ENCODE results near the gene DUSP2.

DUSP2 gene

GRCh38 chr2:96116424-96116878, 28.8 kb downstream of the DUSP2 start, which contains the start of gene ADRA2B:
TSS of gene ADRA2B (minus strand) at chr2:96116571. CDS start at chr2:96116149, 422 bp downstream.
- H3K27me3 ChIP-seq (ENCODE audit: insufficient read depth, low read length): peaks cover 5% of the 10 kb centered on the region; the same call in 1 of the 2 replicates

DNA sequence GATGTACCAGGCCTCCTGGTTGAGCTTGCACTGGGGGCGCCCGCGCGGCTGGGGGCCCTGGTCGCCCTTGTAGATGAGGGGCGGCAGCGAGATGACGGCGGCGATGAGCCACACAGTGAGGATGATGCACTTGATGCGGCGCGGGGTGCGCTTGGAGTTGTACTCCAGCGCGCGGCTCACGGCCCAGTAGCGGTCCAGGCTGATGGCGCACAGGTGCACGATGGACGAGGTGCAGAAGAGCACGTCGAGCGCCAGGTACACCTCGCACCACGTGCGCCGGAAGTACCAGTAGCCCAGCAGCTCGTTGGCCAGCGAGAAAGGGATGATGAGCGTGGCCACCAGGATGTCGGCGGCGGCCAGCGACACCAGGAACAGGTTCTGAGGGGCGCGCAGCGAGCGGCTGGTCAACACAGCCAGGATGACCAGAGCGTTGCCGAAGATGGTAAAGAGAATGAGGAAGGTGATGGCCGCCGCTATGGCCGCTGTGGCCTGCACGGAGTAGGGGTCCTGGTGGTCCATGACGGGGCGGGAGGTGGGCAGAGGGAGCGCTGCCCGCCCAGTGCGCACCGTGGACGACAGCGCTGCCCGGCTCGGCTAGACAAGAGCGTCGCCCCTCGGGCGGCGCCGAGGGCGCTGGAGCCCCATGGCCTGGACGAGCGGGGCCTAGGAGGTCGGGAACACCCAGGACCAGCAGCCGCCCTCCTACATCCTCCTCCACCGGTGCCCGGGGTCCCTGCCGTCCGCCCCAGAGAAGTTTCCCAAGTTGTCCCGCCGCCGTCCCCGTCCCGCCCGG, 29.4 kb downstream of the DUSP2 start:
- Histone ChIP-seq H3K79me2 (ENCODE audit: insufficient read depth, low read length) (no peaks in the 10 kb centered on the region), H3F3A (ENCODE audit: insufficient read depth, low read length) (no peaks in the 10 kb centered on the region), H3K36me3 (ENCODE audit: insufficient read depth, low read length) (no peaks in the 10 kb centered on the region), H2AFZ (ENCODE audit: low read length) (no peak overlapping the region), H4K20me1 (ENCODE audit: insufficient read depth, low read length) (no peaks in the 10 kb centered on the region), H3K9ac (ENCODE audit: low read length) (no peak overlapping the region), H3K9me2 (ENCODE audit: low read depth, low read length) (no peaks in the 10 kb centered on the region), H3K4me1 (ENCODE audit: insufficient read depth, low read length, severe bottlenecking) (peaks cover 8% of the 10 kb centered on the region), H3K4me2 (ENCODE audit: low read length) (peak overlapping the region; percentile 77; the same call in 1 of the 2 replicates), H3K4me3 (ENCODE audit: low read depth, low read length, poor library complexity, severe bottlenecking) (peak overlapping the region; percentile 64), H3K9me3 (ENCODE audit: low read length) (no peaks in the 10 kb centered on the region), H3K27ac (ENCODE audit: low read depth, low read length, poor library complexity, severe bottlenecking) (no peak overlapping the region), H3K27me3 (ENCODE audit: insufficient read depth, low read length) (peaks cover 5% of the 10 kb centered on the region; the same call in 1 of the 2 replicates)
- TF ChIP-seq EZH2 (IDR thresholded peaks at IDR 0.05; ENCODE audit: borderline replicate concordance, low read length): no peak

More at GRCh38 chr2:96116424-96116878, 28.8 kb downstream of the DUSP2 start, which contains the start of gene ADRA2B:
- H3F3A ChIP-seq (ENCODE audit: insufficient read depth, low read length): no peaks in the 10 kb centered on the region
- H2AFZ ChIP-seq (ENCODE audit: low read length): no peak within 1 kb of the TSS
- H3K4me3 ChIP-seq (ENCODE audit: low read depth, low read length, poor library complexity, severe bottlenecking): peak within 1 kb of the TSS; percentile 64
- TF ChIP-seq EZH2 (IDR thresholded peaks at IDR 0.05; ENCODE audit: borderline replicate concordance, low read length): no peak
- TF ChIP-seq, protein P1, sequence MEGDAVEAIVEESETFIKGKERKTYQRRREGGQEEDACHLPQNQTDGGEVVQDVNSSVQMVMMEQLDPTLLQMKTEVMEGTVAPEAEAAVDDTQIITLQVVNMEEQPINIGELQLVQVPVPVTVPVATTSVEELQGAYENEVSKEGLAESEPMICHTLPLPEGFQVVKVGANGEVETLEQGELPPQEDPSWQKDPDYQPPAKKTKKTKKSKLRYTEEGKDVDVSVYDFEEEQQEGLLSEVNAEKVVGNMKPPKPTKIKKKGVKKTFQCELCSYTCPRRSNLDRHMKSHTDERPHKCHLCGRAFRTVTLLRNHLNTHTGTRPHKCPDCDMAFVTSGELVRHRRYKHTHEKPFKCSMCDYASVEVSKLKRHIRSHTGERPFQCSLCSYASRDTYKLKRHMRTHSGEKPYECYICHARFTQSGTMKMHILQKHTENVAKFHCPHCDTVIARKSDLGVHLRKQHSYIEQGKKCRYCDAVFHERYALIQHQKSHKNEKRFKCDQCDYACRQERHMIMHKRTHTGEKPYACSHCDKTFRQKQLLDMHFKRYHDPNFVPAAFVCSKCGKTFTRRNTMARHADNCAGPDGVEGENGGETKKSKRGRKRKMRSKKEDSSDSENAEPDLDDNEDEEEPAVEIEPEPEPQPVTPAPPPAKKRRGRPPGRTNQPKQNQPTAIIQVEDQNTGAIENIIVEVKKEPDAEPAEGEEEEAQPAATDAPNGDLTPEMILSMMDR (IDR thresholded peaks at IDR 0.05; ENCODE audit: low read length): no peak
- H3K36me3 ChIP-seq (ENCODE audit: insufficient read depth, low read length): no peaks in the 10 kb centered on the region
- no peaks in the 10 kb centered on the region for H3K79me2 ChIP-seq (ENCODE audit: insufficient read depth, low read length)
- peak within 1 kb of the TSS; percentile 56 for H3K9ac ChIP-seq (ENCODE audit: low read length)
- H3K4me1 ChIP-seq (ENCODE audit: insufficient read depth, low read length, severe bottlenecking): peaks cover 8% of the 10 kb centered on the region
- H4K20me1 ChIP-seq (ENCODE audit: insufficient read depth, low read length): no peaks in the 10 kb centered on the region
- no peaks in the 10 kb centered on the region for H3K9me3 ChIP-seq (ENCODE audit: low read length)
- H3K27ac ChIP-seq (ENCODE audit: low read depth, low read length, poor library complexity, severe bottlenecking): no peak within 1 kb of the TSS
- peak within 1 kb of the TSS; percentile 77 for H3K4me2 ChIP-seq (ENCODE audit: low read length)
- H3K9me2 ChIP-seq (ENCODE audit: low read depth, low read length): no peaks in the 10 kb centered on the region

GRCh38 chr2:96114903-96115581, 30.2 kb downstream of the DUSP2 start:
- H3K9me2 ChIP-seq (ENCODE audit: low read depth, low read length): no peaks in the 10 kb centered on the region
- no peak overlapping the region for H3K4me2 ChIP-seq (ENCODE audit: low read length)
- TF ChIP-seq, protein P1 (IDR thresholded peaks at IDR 0.05; ENCODE audit: low read length): no peak
- TF ChIP-seq EZH2 (IDR thresholded peaks at IDR 0.05; ENCODE audit: borderline replicate concordance, low read length): no peak
- H3K27me3 ChIP-seq (ENCODE audit: insufficient read depth, low read length): peaks cover 5% of the 10 kb centered on the region; the same call in 1 of the 2 replicates
- no peak overlapping the region for H2AFZ ChIP-seq (ENCODE audit: low read length)
- H3F3A ChIP-seq (ENCODE audit: insufficient read depth, low read length): no peaks in the 10 kb centered on the region
- H3K4me3 ChIP-seq (ENCODE audit: low read depth, low read length, poor library complexity, severe bottlenecking): no peak overlapping the region
- H3K36me3 ChIP-seq (ENCODE audit: insufficient read depth, low read length): no peaks in the 10 kb centered on the region
- H3K4me1 ChIP-seq (ENCODE audit: insufficient read depth, low read length, severe bottlenecking): peaks cover 8% of the 10 kb centered on the region
- H3K9ac ChIP-seq (ENCODE audit: low read length): no peak overlapping the region
- H3K27ac ChIP-seq (ENCODE audit: low read depth, low read length, poor library complexity, severe bottlenecking): no peak overlapping the region
- H3K9me3 ChIP-seq (ENCODE audit: low read length): no peaks in the 10 kb centered on the region
- no peaks in the 10 kb centered on the region for H3K79me2 ChIP-seq (ENCODE audit: insufficient read depth, low read length)
- H4K20me1 ChIP-seq (ENCODE audit: insufficient read depth, low read length): no peaks in the 10 kb centered on the region

Data from OCI-LY1 (cell line).